ENCODE measurements around the gene OIT3.

The OIT3 gene

DNA sequence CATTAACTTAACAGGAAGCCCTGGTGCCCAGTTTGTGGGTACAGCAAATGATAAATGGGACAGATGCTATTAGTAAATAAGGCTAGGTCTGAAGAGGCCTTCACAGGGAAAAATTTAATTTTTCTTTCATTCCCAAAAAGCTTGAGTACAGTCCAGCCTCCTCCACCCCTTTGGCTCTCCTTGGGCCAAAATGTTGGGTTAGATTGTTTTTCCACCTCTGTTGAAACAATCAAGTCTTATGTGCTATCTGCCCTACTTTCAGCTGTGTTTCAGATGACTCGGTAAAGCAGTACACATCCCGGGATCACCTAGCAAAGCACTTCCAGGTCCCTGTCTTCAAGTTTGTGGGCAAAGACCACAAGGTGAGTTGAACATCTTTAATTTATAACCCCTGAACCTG, 36.7 kb downstream of the OIT3 start:
- H3K27ac ChIP-seq: no peak overlapping the region
- TF ChIP-seq ZFX (IDR thresholded peaks at IDR 0.05; ENCODE audit: borderline replicate concordance): no peak
- TF ChIP-seq, protein P1, sequence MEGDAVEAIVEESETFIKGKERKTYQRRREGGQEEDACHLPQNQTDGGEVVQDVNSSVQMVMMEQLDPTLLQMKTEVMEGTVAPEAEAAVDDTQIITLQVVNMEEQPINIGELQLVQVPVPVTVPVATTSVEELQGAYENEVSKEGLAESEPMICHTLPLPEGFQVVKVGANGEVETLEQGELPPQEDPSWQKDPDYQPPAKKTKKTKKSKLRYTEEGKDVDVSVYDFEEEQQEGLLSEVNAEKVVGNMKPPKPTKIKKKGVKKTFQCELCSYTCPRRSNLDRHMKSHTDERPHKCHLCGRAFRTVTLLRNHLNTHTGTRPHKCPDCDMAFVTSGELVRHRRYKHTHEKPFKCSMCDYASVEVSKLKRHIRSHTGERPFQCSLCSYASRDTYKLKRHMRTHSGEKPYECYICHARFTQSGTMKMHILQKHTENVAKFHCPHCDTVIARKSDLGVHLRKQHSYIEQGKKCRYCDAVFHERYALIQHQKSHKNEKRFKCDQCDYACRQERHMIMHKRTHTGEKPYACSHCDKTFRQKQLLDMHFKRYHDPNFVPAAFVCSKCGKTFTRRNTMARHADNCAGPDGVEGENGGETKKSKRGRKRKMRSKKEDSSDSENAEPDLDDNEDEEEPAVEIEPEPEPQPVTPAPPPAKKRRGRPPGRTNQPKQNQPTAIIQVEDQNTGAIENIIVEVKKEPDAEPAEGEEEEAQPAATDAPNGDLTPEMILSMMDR (IDR thresholded peaks at IDR 0.05): no peak

DNA sequence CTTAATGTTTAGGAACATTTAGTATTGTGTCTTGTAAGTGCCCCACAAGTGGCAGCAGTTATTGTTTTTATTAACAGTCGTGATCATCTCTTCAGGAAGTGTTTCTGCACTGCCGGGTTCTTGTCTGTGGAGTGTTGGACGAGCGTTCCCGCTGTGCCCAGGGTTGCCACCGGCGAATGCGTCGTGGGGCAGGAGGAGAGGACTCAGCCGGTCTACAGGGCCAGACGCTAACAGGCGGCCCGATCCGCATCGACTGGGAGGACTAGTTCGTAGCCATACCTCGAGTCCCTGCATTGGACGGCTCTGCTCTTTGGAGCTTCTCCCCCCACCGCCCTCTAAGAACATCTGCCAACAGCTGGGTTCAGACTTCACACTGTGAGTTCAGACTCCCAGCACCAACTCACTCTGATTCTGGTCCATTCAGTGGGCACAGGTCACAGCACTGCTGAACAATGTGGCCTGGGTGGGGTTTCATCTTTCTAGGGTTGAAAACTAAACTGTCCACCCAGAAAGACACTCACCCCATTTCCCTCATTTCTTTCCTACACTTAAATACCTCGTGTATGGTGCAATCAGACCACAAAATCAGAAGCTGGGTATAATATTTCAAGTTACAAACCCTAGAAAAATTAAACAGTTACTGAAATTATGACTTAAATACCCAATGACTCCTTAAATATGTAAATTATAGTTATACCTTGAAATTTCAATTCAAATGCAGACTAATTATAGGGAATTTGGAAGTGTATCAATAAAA, 38.9 kb downstream of the OIT3 start:
- no peak overlapping the region for H3K27ac ChIP-seq
- TF ChIP-seq, protein P1 (IDR thresholded peaks at IDR 0.05): no peak
- no peak for TF ChIP-seq ZFX (IDR thresholded peaks at IDR 0.05; ENCODE audit: borderline replicate concordance)

DNA sequence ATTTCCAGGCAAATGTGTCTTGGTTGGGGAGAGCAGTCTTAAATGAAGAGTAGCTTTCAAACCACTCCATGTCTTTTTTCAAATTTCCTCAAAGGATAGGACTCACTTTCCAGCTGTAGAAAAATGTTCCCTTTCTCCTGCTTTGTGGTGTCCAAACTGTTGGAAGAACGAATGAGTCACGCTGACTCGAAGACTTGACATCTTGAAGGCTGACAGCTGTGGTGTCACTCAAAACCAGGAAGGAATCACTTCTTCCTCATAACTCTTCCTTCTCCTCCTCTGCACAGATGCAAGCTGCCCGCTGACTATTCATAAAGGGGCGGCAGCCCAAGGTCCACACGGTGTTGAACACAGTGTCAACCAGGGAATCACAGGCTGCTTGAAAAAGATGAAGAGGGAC, 41.8 kb downstream of the OIT3 start:
- TF ChIP-seq ZFX (IDR thresholded peaks at IDR 0.05; ENCODE audit: borderline replicate concordance): no peak
- H3K27ac ChIP-seq: no peak overlapping the region

DNA sequence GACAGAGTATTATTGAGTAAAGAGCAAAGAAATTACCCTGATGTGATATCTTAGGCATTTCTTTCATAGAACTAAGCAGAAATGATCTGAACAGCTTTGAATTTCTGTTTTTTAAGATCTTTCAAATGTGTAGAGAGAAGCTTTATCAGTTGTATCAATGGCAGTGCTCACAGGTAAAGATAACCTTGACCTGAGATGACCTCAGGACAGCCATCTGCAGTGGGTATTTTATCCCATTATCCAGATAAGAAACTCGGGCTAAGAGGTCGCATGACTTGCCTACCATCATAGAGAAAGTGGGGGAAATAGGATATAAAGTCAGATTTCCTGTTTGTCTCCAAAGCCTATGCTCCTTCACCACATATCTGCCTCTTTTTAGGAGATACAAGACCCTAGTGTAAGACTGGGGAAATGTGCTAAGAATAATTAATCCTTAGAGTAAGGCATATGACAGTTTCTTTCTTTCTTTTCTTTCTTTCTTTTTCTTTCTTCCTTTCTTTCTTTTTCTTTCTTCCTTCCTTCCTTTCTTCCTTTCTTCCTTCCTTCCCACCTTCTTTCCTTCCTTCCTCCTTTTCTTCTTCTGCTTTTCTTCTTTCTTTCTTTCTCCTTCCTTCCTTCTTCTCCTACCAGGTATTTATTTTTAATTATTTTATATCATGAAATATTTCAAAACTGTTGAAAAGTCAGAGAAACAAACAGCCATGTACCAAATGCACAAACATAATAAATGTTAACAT, 50.1 kb downstream of the OIT3 start:
- no peak overlapping the region for H3K27ac ChIP-seq
- TF ChIP-seq, protein P1 (IDR thresholded peaks at IDR 0.05): no peak
- TF ChIP-seq ZFX (IDR thresholded peaks at IDR 0.05; ENCODE audit: borderline replicate concordance): no peak

DNA sequence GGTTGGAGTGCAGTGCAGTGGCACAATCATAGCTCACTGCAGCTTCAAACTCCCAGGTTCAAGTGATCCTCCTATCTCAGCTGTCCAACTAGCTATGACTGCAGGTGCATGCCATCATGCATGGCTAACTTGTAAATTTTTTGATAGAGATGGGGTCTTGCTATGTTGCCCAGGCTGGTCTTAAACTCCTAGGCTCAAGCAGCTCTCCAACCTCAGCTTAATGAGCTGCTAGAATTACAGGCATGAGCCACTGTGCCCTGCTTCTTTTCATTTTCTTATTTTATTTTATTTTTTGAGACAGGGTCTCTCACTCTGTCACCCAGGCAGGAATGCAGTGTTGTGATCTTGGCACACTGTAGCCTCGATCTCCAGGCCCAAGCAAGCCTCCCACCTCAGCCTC, 53.4 kb downstream of the OIT3 start:
- TF ChIP-seq, protein P1 (IDR thresholded peaks at IDR 0.05): no peak
- no peak for TF ChIP-seq ZFX (IDR thresholded peaks at IDR 0.05; ENCODE audit: borderline replicate concordance)
- H3K27ac ChIP-seq: no peak overlapping the region

DNA sequence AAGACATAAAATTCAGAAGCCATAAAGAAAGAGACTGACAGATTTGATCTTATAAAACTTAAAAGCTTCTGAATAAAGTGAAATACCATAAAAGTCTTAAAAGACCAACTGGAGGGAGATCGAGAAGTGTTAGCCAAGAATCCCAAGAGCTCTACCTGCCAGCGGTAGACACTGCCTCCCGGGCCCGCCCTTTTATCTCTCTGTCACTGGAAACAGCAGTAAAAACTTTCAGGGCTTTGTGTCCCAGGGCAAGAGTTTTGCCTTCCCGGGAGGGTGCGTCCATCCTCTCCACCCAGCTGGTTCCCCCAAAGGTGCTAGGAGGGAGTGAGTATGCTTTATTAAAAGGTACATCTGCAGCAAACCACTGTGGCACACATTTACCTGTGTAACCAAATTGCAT, 55.2 kb downstream of the OIT3 start:
- no peak overlapping the region for H3K27ac ChIP-seq
- TF ChIP-seq, protein P1 (IDR thresholded peaks at IDR 0.05): no peak
- TF ChIP-seq ZFX (IDR thresholded peaks at IDR 0.05; ENCODE audit: borderline replicate concordance): no peak

DNA sequence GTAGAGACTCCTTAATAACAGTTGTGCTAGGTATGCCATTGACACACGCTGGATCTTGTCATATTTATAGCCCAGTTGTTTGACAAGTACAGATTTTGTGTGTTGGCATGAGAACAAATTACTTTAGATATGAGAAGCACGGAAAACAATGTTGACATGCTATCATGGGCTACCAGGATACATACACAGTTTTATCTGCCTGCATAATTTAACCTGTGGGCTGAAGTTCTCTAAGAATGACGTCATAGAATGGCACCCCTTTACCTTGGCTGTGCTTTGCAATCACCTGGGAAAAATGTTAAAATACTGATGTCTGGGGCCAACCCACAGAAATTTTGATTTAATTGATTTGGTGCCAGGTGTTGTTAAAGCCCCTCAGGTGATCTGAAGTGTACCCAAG, 58.2 kb downstream of the OIT3 start:
- TF ChIP-seq, protein P1 (IDR thresholded peaks at IDR 0.05): no peak
- no peak for TF ChIP-seq ZFX (IDR thresholded peaks at IDR 0.05; ENCODE audit: borderline replicate concordance)

More for the DNA sequence above, 58.2 kb downstream of the OIT3 start:
- H3K27ac ChIP-seq: no peak overlapping the region

All from 22Rv1 (cell line).